Measurements from ENCODE around the gene PPCDC.

PPCDC gene

DNA sequence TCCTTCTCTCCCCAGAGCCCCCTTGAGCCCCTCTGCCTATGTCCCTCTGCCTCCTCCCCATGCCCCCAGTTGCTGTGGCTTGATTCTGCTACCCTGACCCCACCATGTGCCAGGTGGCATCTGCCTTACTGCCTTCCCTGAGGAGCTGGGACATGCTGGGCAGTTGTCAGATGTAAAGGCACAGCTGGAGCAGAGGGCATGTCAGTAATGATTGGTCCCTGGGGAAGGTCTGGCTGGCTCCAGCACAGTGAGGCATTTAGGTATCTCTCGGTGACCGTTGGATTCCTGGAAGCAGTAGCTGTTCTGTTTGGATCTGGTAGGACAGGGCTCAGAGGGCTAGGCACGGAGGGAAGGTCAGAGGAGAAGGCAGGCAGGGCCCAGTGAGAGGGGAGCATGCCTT is 3.5 kb upstream of the PPCDC start:
- DNase-seq, result no peak

DNA sequence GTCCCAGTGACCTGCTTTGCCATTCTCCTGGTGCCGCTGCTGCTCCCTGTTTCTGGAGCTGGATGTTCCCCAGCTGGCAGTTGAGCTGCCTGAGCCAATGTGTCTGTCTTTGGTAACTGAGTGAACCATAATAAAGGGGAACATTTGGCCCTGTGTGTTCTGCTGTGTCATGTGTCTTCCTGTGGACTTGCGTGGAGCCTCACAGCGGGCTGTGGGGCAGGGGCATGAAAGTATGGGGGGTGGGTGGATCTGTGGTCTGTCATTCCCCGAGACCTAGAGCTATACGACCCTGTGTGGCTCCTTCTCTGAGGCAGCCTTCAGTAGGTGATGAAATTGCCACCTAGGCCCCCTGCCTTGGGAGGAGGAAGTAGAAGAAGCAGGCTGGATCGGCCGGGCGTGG is 2.0 kb upstream of the PPCDC start:
- DNase-seq, result no peak

- no peak for DNase-seq
These were observed 608 bp upstream of the PPCDC start for GRCh38 chr15:75022783-75023180.

DNA sequence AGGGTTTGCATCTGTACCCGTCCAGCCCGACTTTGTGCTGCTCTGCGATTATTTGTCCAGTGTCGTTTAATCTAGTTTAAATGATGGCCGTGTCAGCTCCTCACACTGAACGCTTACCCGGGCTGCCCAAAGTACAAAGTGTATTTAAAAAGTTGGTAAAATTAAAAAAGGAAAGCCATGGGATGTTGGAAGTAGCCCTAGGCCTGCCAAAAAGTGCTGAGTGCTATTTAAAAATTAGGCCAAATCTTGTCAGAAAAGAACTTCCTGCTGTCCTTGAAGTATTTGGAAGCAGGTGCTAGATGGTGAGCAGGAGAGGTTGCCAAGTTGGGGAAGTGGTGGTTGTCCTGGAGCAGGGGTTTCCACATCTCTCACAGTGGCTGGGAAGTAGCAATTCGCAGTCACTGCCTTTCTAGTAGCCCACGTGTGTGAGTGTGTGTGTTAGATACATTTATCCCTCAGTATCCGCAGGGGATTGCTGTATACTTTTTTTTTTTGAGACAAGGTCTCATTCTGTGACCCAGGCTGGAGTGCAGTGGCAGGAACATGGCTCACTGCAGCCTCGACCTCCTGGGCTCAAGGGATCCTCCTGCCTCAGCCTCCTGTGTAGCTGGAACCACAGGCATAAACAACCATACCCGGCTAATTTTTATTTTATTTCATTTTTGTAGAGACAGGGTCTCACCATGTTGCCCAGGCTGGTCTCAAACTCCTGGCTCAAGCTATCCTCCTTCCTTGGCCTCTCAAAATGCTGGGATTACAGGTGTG is 664 bp downstream of the PPCDC start:
- DNase-seq, result no peak

GRCh38 chr15:75025107-75025506 is 1.7 kb downstream of the PPCDC start:
- DNase-seq, result no peak

DNA sequence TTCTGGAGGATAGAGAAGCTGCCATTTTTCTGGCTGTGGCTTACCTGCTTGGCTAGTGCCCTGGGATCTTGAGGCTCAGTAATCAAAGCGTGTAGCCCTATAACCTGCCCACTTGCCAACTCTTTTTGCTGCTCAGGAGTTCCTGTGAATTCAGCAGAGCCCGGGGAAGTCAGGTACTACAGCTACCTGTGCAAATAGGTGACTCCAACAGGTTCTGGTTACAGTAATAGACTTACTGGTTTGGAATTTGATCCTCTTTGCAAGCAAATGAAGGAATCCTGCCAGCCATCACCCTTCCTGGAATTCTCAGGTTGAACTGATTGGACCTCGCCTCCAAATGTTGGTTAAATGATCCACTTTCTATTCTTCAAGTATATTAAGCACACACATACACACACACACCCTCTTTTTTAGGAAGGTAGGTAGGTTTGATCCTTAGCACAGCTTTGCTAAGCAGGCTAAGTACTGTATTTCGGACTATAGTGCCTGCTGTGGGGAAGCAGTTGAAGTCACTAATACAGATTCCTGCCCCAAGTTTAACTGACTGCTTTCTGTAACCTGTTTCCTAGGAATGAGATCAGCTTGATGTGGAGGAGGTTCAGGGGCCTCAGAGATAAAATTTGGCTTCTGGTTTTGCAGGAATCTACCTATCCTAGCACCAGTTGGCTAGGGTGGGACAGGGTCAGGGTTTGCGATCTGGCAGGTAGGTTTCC is 2.3 kb downstream of the PPCDC start:
- no peak for DNase-seq

- no peak for DNase-seq
These were observed 4.2 kb downstream of the PPCDC start for GRCh38 chr15:75027551-75027950.

DNA sequence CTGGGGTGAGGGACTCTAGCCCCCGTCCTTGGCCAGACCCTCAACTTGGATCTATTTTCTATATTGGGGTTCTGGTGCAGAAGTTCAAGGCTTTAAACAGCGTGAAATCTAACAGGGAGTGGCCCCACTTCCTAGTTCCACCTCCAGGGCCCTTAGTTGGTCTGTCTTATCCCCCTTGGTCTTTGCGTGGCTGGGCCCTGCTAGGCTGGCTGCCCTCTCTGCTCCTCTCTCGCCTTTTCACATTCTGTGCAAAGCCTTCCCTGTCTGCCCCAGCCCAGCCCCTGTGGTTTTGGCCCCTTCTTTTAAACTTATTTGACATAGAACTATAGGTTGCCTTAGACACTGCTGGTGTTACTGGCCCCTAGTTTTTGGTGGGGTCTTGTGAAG is 5.6 kb downstream of the PPCDC start:
- no peak for DNase-seq

DNA sequence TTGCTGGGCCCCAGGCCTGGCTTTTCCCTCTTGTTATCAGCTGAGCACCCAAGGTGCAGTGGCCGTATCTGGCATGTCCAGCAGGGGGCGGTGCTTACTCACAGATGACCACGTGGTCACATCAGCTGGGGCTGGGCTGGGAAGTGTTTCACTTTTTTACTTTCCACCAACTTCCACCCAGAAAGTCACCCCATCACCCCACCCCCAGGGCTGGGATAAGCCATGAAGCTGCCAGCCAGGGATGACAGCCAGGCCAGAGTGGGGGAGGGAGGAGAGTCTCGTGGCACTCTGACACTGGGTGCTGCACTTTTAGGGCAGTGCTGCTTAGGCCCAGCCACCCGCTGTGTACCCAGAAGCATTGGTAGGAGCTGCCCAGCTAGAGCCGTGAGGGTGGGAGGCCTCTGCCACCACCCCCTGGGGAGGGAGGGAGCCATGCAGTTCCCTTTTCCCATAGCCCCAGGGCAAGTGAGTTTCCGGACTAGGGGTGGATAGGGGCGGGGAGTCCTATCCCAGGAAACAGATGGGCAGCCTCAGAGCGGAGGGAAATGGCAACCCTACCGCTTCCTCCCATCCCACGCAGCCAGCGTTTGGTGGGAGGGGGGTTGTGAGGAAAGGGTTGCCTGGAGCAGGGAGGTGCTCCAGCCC is 6.1 kb downstream of the PPCDC start:
- peak; percentile 10 for DNase-seq

- DNase-seq, result no peak
These were observed 6.6 kb downstream of the PPCDC start for GRCh38 chr15:75030023-75030413.

- DNase-seq, result no peak
These were observed 7.0 kb downstream of the PPCDC start for GRCh38 chr15:75030424-75030823.

- DNase-seq, result no peak
These were observed 8.5 kb downstream of the PPCDC start for GRCh38 chr15:75031848-75032247.

DNA sequence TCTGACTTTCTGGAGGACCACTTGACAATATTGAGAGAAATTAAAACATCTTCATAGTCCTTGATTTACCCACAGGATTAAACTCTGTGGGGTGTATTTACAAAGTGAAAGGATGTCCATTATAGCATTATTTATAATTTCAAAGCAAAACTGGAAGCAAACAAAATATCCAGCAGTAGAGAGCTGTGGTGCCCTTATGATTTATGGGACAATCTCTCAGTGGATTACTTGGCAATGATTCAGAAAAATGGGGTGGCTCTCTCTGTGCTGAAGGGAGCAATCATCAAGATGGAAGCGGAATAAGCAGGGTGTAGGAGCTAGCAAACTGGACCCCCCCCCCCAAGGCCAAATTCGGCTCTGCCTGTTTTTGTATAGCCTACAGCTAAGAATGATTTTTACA is 9.0 kb downstream of the PPCDC start:
- DNase-seq, result no peak

- no peak for DNase-seq
These were observed 10.4 kb downstream of the PPCDC start for GRCh38 chr15:75033809-75034208.

GRCh38 chr15:75034615-75035014 is 11.2 kb downstream of the PPCDC start:
- DNase-seq, result no peak

GRCh38 chr15:75036212-75036616 is 12.8 kb downstream of the PPCDC start:
- DNase-seq, result no peak

DNA sequence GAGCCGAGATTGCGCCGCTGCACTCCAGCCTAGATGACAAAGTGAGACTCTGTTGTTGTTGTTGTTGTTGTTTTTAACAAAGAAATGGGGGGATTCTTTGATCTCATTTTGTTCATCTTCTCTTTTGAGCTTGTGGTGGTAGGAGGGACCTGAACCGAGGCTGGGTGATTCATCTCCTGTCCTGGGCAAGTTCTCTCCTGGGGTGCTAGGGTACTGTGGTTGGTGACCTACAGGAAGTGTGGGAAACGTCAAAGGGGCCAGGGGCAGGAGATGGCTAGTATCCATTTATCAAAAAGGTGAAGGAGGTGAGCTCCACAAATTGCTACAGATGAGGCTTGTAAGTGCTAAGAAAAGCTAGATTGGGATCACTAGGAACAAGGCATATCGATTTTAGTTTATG is 14.3 kb downstream of the PPCDC start:
- no peak for DNase-seq

- DNase-seq, result no peak
These were observed 14.8 kb downstream of the PPCDC start for GRCh38 chr15:75038231-75038630.

- no peak for DNase-seq
These were observed 19.5 kb downstream of the PPCDC start for GRCh38 chr15:75042730-75043508.

- no peak for DNase-seq
These were observed 20.3 kb downstream of the PPCDC start for GRCh38 chr15:75043509-75044257.

DNA sequence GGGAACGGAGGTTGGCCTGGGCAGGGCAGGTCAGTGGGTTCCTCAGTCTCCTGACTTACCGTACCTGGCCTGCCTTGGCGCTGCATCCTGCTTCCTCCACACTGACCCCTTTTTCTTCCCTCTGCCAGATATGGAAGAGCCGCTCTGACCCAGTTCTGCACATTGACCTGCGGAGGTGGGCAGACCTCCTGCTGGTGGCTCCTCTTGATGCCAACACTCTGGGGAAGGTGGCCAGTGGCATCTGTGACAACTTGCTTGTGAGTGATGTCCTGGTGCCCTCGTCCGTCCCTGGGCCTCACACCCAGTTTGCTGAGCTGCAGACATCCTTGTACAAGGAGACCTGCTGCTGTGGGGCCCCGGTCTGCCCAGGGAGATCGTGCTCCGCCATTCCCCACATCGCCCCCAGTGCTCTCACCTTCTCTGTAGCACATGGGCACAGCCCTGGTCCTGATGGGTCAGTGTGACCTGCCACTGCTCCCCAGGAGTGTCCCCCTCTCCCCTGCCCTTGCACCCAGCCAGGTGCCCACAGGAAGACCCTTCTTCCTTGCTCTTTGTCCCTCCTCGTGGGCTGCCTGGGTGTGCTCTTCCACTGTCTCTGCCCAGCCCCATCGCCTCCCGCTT is 21.0 kb downstream of the PPCDC start:
- DNase-seq, result no peak

DNA sequence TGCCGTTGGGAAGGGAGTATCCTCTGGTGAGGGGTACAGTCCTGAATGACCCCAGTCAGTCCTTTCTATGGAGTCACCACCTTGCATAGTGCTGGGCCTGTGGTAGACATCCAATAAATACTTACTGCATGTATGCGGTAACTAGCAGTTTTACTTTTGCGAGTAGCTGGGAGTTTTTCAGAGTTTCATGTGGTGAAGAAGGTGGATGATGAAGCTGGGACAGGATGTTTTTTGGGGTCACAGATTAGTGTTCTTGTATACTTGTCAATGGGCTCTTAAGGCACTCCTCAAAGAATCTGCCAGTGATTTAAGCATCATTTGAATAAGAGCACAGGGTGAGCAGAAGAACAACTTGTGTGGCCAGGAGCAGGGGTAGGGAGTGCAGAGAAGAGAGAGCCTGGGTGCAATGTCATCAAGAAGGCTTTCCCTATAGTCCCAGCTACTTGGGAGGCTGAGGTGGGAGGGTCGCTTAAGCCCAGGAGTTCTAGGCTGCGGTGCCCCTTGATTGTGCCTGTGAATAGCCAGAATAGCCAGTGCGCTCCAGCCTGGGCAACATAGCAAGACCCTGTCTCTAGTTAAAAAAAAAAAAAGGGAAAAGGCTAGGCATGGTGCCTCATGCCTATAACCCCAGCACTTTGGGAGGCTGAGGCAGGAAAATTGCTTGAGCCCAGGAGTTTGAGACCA is 22.1 kb downstream of the PPCDC start:
- DNase-seq, result no peak
